HepG2 (cell line): Measurements from ENCODE around the gene GNG12. TPM values are rescaled to one million over a fixed set of nuclear protein-coding genes. Genes with fewer than 3 reads are reported as not detected.

Experiments
- ATAC-seq: fragments of 200-7000 bp; cut with Tn5 transposase; 3 replicates; pipeline ENCODE4 v1.9.1; 2020; ENCODE audit warnings: mild to moderate bottlenecking, moderate library complexity
- BruUV-seq: library from RNA; stranded (reverse); fragments of 400-500 nt; replicated peaks from 2 replicates; lab custom pipeline; 2021; lab: Mats Ljungman, UMichigan
- CTCF ChIA-PET: fragments of 300-600 bp; formaldehyde crosslinking; extraction: SDS; loops from one replicate; lab custom pipeline; 2021; ENCODE audit warnings: low total read pairs, inconsistent platforms, low intra/inter-chr PET ratio; lab: Yijun Ruan, JAX
- POLR2A ChIA-PET: fragments of 350-600 bp; sonication (Branson Sonifier 250); formaldehyde crosslinking; loops from one replicate; lab custom pipeline; 2020; ENCODE audit warnings: antibody characterized with exemption, inconsistent platforms; lab: Yijun Ruan, JAX
- DNase-seq: peaks from one replicate; pipeline ENCODE4 v3.0.0-alpha.2; 2015; ENCODE audit warnings: low spot score
- FAIRE-seq: peaks from 3 replicates; lab custom pipeline; 2011; peaks lifted over from hg19 to GRCh38; lab: Jason Lieb, UNC
- H2AFZ ChIP-seq: one replicate; pipeline ENCODE4 v1.6.1; 2011; ENCODE audit warnings: low read length, inconsistent platforms
- H3K27ac ChIP-seq: fragments of 300-600 bp; 3 replicates; pipeline ENCODE4 v1.8.0; 2011; ENCODE audit warnings: mixed run types, mild to moderate bottlenecking, mixed read lengths, low read length, inconsistent platforms; ENCODE audit not compliant: insufficient read depth; ENCODE audit errors: extremely low read length
- H3K27me3 ChIP-seq, 2 experiments: fragments of 200-600 bp in 1 of 2; 2 replicates in 1 of 2; 3 replicates in 1 of 2; pipeline versions ENCODE4 v1.6.0 to v1.8.0; 2011; ENCODE audit warnings: low read length in 2 of 2, mild to moderate bottlenecking in 2 of 2, moderate library complexity in 2 of 2, inconsistent platforms in 1 of 2; ENCODE audit not compliant: insufficient read depth in 2 of 2, control insufficient read depth in 1 of 2
- H3K36me3 ChIP-seq, 2 experiments: fragments of 200-600 bp in 1 of 2; replicated peaks in 1 of 2; 2 replicates in 1 of 2; 3 replicates in 1 of 2; pipeline versions ENCODE4 v1.5.1 to v1.8.0; 2011; ENCODE audit warnings: low read length in 2 of 2, inconsistent platforms in 1 of 2; ENCODE audit not compliant: insufficient read depth in 2 of 2, control insufficient read depth in 1 of 2
- H3K4me1 ChIP-seq: 2 replicates; pipeline ENCODE4 v1.5.1; 2012; ENCODE audit warnings: low read length, inconsistent platforms; ENCODE audit not compliant: insufficient read depth
- H3K4me2 ChIP-seq: 2 replicates; pipeline ENCODE4 v1.6.0; 2011; ENCODE audit warnings: low read depth, low read length, inconsistent platforms
- H3K4me3 ChIP-seq, 3 experiments: fragments of 200-600 bp in 1 of 3; sonication (generic), shearing (Covaris generic) in 1 of 3; replicated peaks in 1 of 3; 2 replicates each; pipeline ENCODE4 v1.5.1; 2011 to 2016; ENCODE audit warnings: low read length in 3 of 3, inconsistent platforms in 2 of 3, low read depth in 2 of 3, mild to moderate bottlenecking in 2 of 3, control low read depth in 1 of 3, mixed read lengths in 1 of 3; ENCODE audit not compliant: insufficient read depth in 1 of 3
- H3K79me2 ChIP-seq: one replicate; pipeline ENCODE4 v1.6.1; 2011; ENCODE audit warnings: low read length, inconsistent platforms; ENCODE audit not compliant: insufficient read depth
- H3K9ac ChIP-seq: 2 replicates; pipeline ENCODE4 v1.6.0; 2011; ENCODE audit warnings: mild to moderate bottlenecking, low read depth, low read length, inconsistent platforms; ENCODE audit not compliant: insufficient read depth
- H3K9me3 ChIP-seq: 2 replicates; pipeline ENCODE4 v1.5.1; 2012; ENCODE audit warnings: mild to moderate bottlenecking, low read length
- H4K20me1 ChIP-seq: 2 replicates; pipeline ENCODE4 v1.6.0; 2011; ENCODE audit warnings: inconsistent platforms, mild to moderate bottlenecking, low read length, moderate library complexity; ENCODE audit not compliant: insufficient read depth
- CENPX ChIP-seq: sonication (generic); formaldehyde crosslinking; IDR thresholded peaks from 2 replicates; pipeline ENCODE4 v1.9.0; 2021; ENCODE audit warnings: mild to moderate bottlenecking, missing genetic modification reagents, moderate library complexity
- FOXK1 ChIP-seq: sonication (generic); formaldehyde crosslinking; IDR thresholded peaks from 2 replicates; pipeline ENCODE4 v1.4.0; 2020; ENCODE audit warnings: low read depth, missing genetic modification reagents, borderline replicate concordance
- PLSCR1 ChIP-seq: sonication (generic); formaldehyde crosslinking; IDR thresholded peaks from 2 replicates; pipeline ENCODE4 v1.5.0; 2020; ENCODE audit warnings: missing genetic modification reagents, mild to moderate bottlenecking, borderline replicate concordance
- REL ChIP-seq: sonication (generic); formaldehyde crosslinking; conservative IDR thresholded peaks from 2 replicates; pipeline ENCODE4 v1.8.0; 2022; ENCODE audit warnings: mild to moderate bottlenecking, missing genetic modification reagents, moderate library complexity
- TARDBP ChIP-seq: sonication (generic); formaldehyde crosslinking; IDR thresholded peaks from 2 replicates; pipeline ENCODE4 v1.8.0; 2022; ENCODE audit warnings: mild to moderate bottlenecking, missing genetic modification reagents
- ZBTB37 ChIP-seq: sonication (generic); formaldehyde crosslinking; IDR thresholded peaks from 2 replicates; pipeline ENCODE4 v1.4.0; 2020; ENCODE audit warnings: mild to moderate bottlenecking, missing genetic modification reagents
- ZNF260 ChIP-seq: sonication (generic); formaldehyde crosslinking; IDR thresholded peaks from 2 replicates; pipeline ENCODE4 v1.4.0; 2020; ENCODE audit warnings: missing genetic modification reagents, low read depth, mild to moderate bottlenecking, borderline replicate concordance
- ZNF747 ChIP-seq: sonication (generic); formaldehyde crosslinking; IDR thresholded peaks from 2 replicates; pipeline ENCODE4 v1.8.1; 2023; ENCODE audit warnings: missing genetic modification reagents, mild to moderate bottlenecking, borderline replicate concordance
- ZSCAN22 ChIP-seq: sonication (generic); formaldehyde crosslinking; IDR thresholded peaks from 2 replicates; pipeline ENCODE4 v1.4.0; 2020; ENCODE audit warnings: mild to moderate bottlenecking, missing genetic modification reagents
- in situ Hi-C: cut with HindIII; loops from 2 replicates; pipeline ENCODE4 v1.10.0; 2017; ENCODE audit warnings: low pct_unique_long_range_greater_than_20kb; ENCODE audit not compliant: extremely low pct_ligation_motif_present
- intact Hi-C: fragments of 100-400 bp; cut with micrococcal nuclease; formaldehyde crosslinking; loops from one replicate; pipeline ENCODE4 v1.10.0; 2022; ENCODE audit not compliant: unreplicated experiment
- polyA plus RNA-seq, 8 experiments: library from polyadenylated mRNA; depleted of rRNA in 3 of 8; stranded (reverse) in 7 of 8; unstranded in 1 of 8; fragments of >200 nt; fragmentation: Illumina TruSeq in 4 of 8; extraction: Trizol in 4 of 8; gene quantifications; 2 replicates each; pipeline versions ENCODE4 v1.2.1 to v1.2.3, GENCODE V29; 2011 to 2016; ENCODE audit warnings: low read depth in 4 of 8, missing spikeins in 1 of 8, mixed read lengths in 1 of 8; ENCODE audit not compliant: insufficient read depth in 1 of 8
- total RNA-seq, 5 experiments: library from RNA; depleted of rRNA; stranded (reverse); fragments of >200 nt; fragmentation: Illumina TruSeq; extraction: Trizol; gene quantifications; 2 replicates each; pipeline ENCODE4 v1.2.3, GENCODE V29; 2016; ENCODE audit warnings: low read depth in 1 of 5

GNG12 gene
- total and polyA plus RNA-seq, 2 of the 13 experiments (the other 11 are each of a cell fraction or from before 2014, with no cell fraction given): 0.11 TPM

- intact Hi-C loops (no loop called here), in situ Hi-C loops (no loop called here)
- no peak overlapping the region for H3K27ac ChIP-seq
- POLR2A ChIA-PET: interaction anchor here (0.6 to 2.4 kb wide), 3 partner anchors 9 to 157 kb away, joined by 3 to 7 read pairs (median 6); no protein-coding TSS in a partner anchor
- no peak for DNase-seq
- no peaks in the 10 kb centered on the region for H3K9me3 ChIP-seq
- BruUV-seq: no TSS peak
- H3K9ac ChIP-seq: no peak overlapping the region
- peaks cover 15% of the 10 kb centered on the region for H4K20me1 ChIP-seq
- H3K79me2 ChIP-seq: peaks cover 13% of the 10 kb centered on the region
- H2AFZ ChIP-seq: no peak overlapping the region
- H3K4me1 ChIP-seq: peaks cover 40% of the 10 kb centered on the region
- H3K4me3 ChIP-seq: no peak overlapping the region
- H3K4me2 ChIP-seq: no peak overlapping the region
- peaks cover 1 to 14% of the 10 kb centered on the region in 2 experiments; a peak in 2 of 5 replicates for H3K36me3 ChIP-seq
- ATAC-seq: no peak; the same call in 2 of the 3 replicates
- H3K27me3 ChIP-seq: no peaks in the 10 kb centered on the region; a peak in 1 of 5 replicates
- no peak for TF ChIP-seq REL (CRISPR knock-in tag)
- no peak for TF ChIP-seq TARDBP
- no peak for TF ChIP-seq CENPX (CRISPR knock-in tag)
- TF ChIP-seq ZNF747 (CRISPR knock-in tag): no peak
- TF ChIP-seq ZNF260 (CRISPR knock-in tag): no peak
- TF ChIP-seq ZBTB37 (CRISPR knock-in tag): no peak
- no peak for TF ChIP-seq PLSCR1
- no peak for TF ChIP-seq FOXK1
- TF ChIP-seq ZSCAN22 (CRISPR knock-in tag): no peak
- FAIRE-seq: no peak
- CTCF ChIA-PET: no interaction called here
Observed at GRCh38 chr1:67691712-67692111, 141.6 kb downstream of the GNG12 start.
